OCI-M1 (cell line): ENCODE measurements around the gene BTK.

Experiments used
- DNase-seq: peaks from one replicate; lab custom pipeline; 2025; lab: John Stamatoyannopoulos, UW

The BTK gene

DNA sequence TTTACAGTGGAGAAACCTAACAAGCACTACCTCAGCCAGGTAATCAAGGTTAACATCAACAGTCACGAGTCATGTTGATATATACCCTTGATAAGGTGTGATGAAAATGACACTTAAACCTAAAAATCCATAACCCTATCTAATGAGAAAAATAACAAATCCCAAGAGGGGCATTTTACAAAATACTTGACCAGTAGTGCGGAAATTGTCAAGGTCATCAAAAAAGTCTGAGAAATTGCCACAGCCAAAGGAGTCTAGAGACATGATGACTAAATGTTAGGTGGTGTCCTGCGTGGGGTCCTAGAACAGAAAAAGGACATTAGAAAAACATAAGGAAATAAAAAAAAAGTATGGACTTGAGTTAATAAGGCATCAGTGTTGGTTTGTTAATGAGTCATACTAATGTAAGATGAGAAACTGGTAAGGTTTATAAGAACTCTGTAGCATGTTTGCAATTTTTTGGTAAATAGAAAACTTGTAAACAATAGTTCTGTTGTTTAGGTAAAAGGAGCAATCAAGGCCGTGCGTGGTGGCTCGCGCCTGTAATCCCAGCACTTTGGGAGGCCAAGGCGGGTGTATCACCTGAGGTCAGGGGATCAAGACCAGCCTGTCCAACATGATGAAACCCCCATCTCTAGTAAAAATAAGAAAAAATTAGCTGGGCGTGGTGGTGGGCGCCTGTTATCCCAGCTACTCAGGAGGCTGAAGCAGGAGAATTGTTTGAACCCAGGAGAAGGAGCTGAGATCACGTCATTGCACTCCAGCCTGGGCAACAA lies 7.7 kb upstream of the BTK start:
- no peak for DNase-seq

GRCh38 chrX:101391831-101392230 lies 5.8 kb upstream of the BTK start:
- no peak for DNase-seq

DNA sequence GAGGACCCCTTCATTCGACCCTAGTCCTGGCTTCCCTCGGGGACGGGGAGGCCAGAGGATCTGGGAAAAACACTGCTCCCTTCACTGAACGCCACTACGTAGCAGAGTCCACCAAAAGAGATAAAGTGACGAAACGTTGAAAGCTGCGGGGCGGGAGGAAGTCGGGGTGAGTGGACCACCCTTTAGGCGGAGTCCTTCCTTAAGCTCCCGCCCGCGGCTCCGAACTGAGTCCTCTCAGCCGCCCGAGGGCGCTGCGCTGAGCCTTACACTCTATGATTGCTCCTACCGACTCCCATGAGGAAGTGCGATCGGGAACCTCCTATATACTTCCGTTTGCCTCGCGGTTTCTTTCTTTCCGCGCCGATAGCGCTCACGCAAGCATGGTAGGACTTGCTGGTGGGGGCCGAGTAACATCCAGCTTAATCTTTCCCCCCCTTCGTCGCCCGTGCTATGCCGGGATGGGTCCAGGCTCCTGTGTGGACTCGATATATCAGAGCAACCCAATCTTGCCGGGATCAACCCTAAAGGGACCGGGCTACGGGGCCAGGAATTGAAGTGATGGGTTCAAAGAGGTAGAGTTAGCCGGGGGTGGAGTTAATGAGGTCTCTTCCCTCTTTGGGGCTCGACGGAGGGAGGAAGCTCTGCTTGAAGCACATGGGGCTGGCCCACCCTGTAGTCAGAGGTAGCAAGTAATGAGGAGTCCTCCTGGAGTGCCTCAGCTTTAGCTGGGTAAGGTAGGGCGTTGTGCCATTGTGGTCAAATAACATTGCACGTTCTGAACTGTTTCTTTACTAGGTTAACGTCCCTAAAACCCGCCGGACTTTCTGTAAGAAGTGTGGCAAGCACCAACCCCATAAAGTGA lies 4.9 kb upstream of the BTK start, which contains the start of gene RPL36A:
Gene RPL36A, plus strand, starts transcription at position 348 of the 862 bp plus-strand sequence. Its CDS starts 33 bp downstream, at position 381.
- peak; percentile 97 for DNase-seq

DNA sequence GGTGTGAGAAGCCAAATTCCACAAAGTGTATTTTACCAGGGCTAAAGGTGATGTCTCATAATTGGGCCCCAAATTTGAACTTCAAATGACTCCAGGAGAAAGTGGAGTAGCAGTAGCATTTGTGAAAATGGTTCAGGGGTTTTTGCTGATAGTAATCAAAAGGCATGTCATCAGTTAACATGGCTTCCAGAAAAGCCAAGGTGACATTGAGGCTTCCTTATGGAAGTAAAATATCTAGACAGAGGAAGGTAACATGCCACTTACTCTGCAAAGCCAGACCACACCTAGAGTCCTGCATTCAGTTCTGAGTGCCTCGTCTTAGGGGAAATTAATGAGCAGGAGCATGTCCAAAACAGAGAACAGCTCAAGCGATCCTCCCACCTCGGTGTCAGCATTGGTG lies 2.6 kb upstream of the BTK start:
- DNase-seq, result no peak

- DNase-seq, result peak; percentile 77
Measured at GRCh38 chrX:101386542-101386885, 523 bp upstream of the BTK start.

DNA sequence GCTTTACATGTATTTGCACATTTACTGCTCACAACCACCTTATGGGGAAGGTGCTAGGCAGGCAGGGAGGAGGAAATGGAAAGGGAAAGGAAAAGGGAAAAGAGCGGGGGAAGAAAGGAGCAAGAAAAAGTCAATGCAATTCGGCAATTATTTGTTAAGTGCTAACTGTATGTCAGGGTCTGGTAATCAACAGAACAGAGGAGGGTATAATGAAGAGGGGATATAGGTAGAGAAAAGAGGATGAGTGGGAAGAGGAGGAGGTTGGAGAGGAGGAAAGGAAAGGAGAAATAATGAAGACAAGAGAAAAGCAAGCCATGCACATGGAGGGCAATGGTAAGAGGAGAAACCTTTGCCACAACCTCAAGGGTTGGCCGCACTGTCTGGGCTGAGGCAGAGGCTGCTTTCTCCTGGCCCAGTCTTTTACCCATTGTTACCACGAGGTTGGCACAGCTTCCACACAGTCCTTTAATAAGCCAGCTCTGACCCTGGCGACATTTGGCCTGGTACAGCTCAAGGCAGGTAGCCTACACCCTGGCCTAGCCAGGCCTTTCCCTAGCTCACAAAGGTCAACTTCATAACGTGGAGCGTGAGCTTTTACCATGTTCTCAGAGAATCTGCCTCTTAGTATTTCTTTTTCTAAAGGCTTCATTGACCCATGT lies 836 bp downstream of the BTK start:
- DNase-seq, result peak; percentile 59

DNA sequence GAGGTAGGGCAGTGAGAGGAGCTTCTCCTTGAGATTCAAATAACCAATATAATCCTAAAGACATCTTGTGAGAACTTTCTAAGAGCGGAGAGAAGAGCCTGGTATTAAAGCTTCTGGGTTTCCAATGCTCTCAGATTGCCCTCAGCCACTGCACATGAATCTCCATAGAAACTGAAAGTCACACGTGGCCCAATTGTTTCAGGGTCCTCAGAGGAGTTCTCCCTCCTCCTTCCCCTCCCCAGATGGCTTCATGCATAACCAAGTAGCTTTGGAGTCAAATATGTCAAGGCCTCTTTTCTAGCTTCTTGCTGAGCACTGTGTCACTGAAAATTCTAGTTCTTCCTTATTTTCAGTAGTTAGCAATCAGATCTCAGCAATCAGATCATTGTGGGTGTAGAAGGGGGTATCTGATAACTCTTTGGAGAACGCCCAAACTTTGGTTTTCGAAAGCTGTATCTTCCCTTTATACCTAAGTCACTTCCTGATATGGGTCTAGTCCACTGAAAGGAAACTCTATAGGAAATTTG lies 2.2 kb downstream of the BTK start:
- DNase-seq, result peak; percentile 65

DNA sequence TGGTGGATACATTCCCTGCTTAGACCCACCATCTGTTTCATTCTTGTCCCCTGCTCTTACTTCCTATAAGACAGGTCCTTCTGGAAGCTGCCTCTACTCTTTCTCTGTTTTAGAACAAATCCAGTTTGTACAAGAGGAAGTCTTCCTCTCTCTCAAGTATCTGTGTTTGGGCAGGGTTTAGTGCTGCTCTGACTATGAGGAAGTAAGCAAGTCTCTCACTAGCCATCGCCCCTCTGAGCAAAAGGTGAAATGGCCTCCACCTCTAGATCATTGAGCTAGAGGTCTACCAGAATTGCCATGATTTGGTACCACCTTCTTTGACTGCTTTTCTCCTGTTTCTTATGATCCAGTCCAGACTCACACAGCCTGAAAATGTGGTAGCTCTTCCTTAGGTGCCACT lies 8.4 kb downstream of the BTK start:
- DNase-seq, result peak; percentile 5

- no peak for DNase-seq
Measured at GRCh38 chrX:101370888-101371504, 15.0 kb downstream of the BTK start.

- no peak for DNase-seq
Measured at GRCh38 chrX:101369687-101370086, 16.3 kb downstream of the BTK start.

GRCh38 chrX:101368800-101369199 lies 17.2 kb downstream of the BTK start:
- DNase-seq, result peak; percentile 13

GRCh38 chrX:101365301-101365795 lies 20.6 kb downstream of the BTK start:
- no peak for DNase-seq

GRCh38 chrX:101362757-101363156 lies 23.2 kb downstream of the BTK start:
- no peak for DNase-seq

DNA sequence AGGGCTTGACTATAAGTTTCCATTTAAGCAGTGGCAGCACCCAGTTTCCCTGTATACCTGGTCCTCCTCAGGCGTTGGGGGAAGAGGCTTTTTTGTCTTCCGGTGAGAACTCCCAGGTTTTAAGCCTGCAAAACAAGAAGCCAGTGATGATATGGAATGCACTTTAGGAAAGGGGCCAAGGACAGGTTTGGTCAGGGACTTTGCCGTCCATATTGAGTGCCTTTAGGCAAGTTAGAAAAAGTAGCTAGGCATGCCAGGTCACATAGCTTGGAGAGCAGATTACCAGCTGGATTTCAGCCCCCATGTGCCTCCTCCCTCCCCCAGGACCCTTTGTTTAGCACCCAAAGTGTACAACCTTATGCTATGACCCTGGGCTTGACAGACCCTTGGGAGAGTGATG lies 23.9 kb downstream of the BTK start:
- no peak for DNase-seq

- DNase-seq, result no peak
Measured at GRCh38 chrX:101360390-101360789, 25.6 kb downstream of the BTK start.

GRCh38 chrX:101359966-101360365 lies 26.0 kb downstream of the BTK start:
- no peak for DNase-seq

DNA sequence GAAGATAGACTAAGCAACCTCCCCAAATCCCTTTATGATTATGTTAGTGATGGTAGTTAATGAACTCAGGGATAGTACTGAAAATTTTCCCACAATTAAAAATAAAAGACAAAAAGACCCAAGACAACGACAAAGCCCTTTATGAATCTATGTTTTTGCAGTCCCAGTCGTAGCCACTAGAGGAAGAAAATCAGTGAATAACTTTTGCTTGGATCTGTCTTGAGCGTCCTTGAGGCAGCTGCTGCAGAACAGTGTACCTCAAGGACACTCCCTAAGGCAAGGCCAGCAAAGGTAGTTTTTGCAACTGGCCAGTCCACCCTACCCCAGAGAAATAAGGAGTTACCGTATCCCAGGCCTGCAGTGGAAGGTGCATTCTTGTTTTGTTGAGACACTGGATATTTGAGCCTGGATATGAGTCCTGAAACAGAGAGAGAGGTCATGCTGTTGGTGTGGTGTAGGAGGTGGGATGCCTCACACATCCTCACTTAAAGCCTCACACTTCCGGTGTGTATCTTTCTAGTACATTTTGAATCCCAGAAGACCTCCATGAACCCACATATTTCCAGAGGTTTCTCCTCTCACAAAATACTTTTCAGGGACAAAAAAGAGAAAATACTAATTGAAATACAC lies 28.7 kb downstream of the BTK start:
- no peak for DNase-seq

GRCh38 chrX:101349193-101349562 lies 36.8 kb downstream of the BTK start:
- DNase-seq, result no peak

DNA sequence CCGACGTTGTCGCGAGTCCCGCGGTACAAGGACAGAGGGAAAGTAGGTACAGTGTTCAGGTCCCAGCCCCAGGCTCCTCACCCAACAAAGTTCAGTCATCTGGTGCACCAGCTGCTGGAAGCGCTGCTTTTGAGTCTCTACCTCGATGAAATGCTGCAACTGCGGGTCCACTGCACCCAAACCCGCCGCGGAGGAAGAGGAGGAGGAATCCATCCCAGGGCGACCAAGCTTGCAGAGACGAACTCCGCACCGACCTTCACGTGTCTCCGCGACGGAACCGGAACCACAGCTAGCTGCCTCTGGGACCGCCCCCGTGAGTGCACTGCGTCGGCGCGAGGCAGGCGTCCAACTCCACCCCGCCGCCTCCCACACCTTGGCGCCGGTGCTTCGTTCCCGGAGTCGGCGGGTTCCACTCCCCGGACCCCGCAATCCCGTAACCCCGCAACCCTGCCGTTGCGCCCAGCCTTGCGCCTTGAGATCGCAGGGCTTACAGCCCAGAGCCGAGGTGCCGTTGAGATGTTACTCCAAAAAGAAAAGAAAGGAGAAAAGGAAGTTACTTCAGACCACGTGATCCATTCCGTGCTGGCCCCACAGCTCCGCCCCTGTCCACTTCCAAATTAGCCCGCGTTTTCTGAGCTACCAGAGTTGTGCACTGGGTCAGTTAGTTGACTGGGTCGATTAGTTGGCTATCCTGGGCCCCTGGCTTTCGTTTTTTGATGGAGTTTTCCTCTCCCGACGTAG lies 37.4 kb downstream of the BTK start, which contains the start of gene TIMM8A:
Gene TIMM8A, minus strand, starts transcription at position 291 of the 741 bp plus-strand sequence. Its CDS starts 78 bp downstream, at position 213.
- peak; percentile 90 for DNase-seq

DNA sequence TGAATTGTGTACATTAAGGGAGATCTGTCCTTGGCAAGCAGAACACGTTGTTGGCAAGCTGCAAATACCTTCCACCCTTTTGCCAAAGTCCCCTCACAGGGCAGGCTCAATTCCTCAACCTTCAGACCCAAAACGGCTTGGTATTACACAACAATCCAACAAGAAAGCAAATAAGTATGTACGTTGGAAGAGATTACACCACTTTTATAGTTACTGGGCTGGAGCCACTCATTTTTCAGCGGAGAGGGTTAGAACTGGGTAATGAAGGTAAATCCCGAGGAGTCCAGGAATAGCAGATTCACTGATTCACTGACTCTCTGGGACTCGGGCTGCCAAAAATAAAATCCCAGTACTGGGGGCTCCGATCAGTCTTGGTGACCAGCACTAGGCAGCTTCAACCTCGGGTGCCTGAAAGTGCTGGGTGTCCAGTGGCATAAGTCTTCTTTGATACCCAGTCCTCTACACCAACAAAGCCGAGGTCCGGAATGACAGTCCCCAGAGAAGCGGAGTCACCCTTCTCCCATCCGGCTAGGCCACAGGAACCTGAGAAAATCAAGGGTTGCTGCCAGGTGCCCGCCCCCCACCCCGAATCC lies 38.0 kb downstream of the BTK start:
- DNase-seq, result peak; percentile 33
